ENCODE results near the gene ATP5MC3.

The ATP5MC3 gene

GRCh38 chr2:175167792-175168563 lies 13.5 kb downstream of the ATP5MC3 start, which contains the start of gene ATF2:
TSS of gene ATF2 (minus strand) at chr2:175168203. CDS start at chr2:175136443, 31,760 bp downstream.
- DNase-seq: peak; percentile 100

- peak; percentile 56 for DNase-seq
These were observed 14.3 kb downstream of the ATP5MC3 start for GRCh38 chr2:175167076-175167791.

GRCh38 chr2:175166216-175166824 lies 15.2 kb downstream of the ATP5MC3 start:
- no peak for DNase-seq

GRCh38 chr2:175164235-175164634 lies 17.3 kb downstream of the ATP5MC3 start:
- no peak for DNase-seq

GRCh38 chr2:175158894-175159293 lies 22.6 kb downstream of the ATP5MC3 start:
- DNase-seq: no peak

- no peak for DNase-seq
These were observed 25.0 kb downstream of the ATP5MC3 start for GRCh38 chr2:175156534-175156933.

- DNase-seq: no peak
These were observed 26.8 kb downstream of the ATP5MC3 start for GRCh38 chr2:175154661-175155082.

GRCh38 chr2:175152242-175152641 lies 29.3 kb downstream of the ATP5MC3 start:
- no peak for DNase-seq

- no peak for DNase-seq
These were observed 29.7 kb downstream of the ATP5MC3 start for GRCh38 chr2:175151791-175152190.

- DNase-seq: no peak
These were observed 34.3 kb downstream of the ATP5MC3 start for GRCh38 chr2:175147186-175147585.

- DNase-seq: no peak
These were observed 37.8 kb downstream of the ATP5MC3 start for GRCh38 chr2:175143678-175144077.

- no peak for DNase-seq
These were observed 38.3 kb downstream of the ATP5MC3 start for GRCh38 chr2:175143191-175143590.

- DNase-seq: no peak
These were observed 41.2 kb downstream of the ATP5MC3 start for GRCh38 chr2:175140332-175140731.

- DNase-seq: no peak
These were observed 43.7 kb downstream of the ATP5MC3 start for GRCh38 chr2:175137793-175138192.

GRCh38 chr2:175136334-175137215 lies 44.9 kb downstream of the ATP5MC3 start:
- no peak for DNase-seq

GRCh38 chr2:175135862-175136261 lies 45.6 kb downstream of the ATP5MC3 start:
- DNase-seq: no peak

- DNase-seq: no peak
These were observed 46.3 kb downstream of the ATP5MC3 start for GRCh38 chr2:175135177-175135576.

GRCh38 chr2:175131252-175131651 lies 50.3 kb downstream of the ATP5MC3 start:
- DNase-seq: no peak

GRCh38 chr2:175126661-175127060 lies 54.8 kb downstream of the ATP5MC3 start:
- DNase-seq: no peak
